Loucy (cell line): Measurements from ENCODE around the gene SETD2.

Source experiments
- H2AFZ ChIP-seq: fragments of 200-600 bp; sonication (generic); 2 replicates; pipeline ENCODE4 v1.6.0; 2016; ENCODE audit warnings: antibody characterized with exemption, mild to moderate bottlenecking, low read length, moderate library complexity
- H3F3A ChIP-seq: fragments of 200-600 bp; 2 replicates; pipeline ENCODE4 v1.6.0; 2016; ENCODE audit warnings: antibody characterized with exemption, low read depth, mild to moderate bottlenecking
- H3K27me3 ChIP-seq: fragments of 200-600 bp; sonication (generic); 2 replicates; pipeline ENCODE4 v1.6.1; 2014; ENCODE audit warnings: low read length, mild to moderate bottlenecking; ENCODE audit not compliant: insufficient read depth, poor library complexity, severe bottlenecking
- H3K36me3 ChIP-seq: fragments of 200-600 bp; sonication (generic); 2 replicates; pipeline ENCODE4 v1.6.1; 2016; ENCODE audit warnings: low read length; ENCODE audit not compliant: insufficient read depth
- H3K4me1 ChIP-seq: fragments of 200-600 bp; sonication (generic); 2 replicates; pipeline ENCODE4 v1.5.1; 2014; ENCODE audit warnings: low read length, mild to moderate bottlenecking; ENCODE audit not compliant: insufficient read depth, poor library complexity, severe bottlenecking
- H3K4me2 ChIP-seq: fragments of 200-600 bp; sonication (generic); 2 replicates; pipeline ENCODE4 v1.6.0; 2014; ENCODE audit warnings: antibody characterized with exemption, low read length, low read depth, mild to moderate bottlenecking; ENCODE audit not compliant: poor library complexity, severe bottlenecking
- H3K4me3 ChIP-seq: fragments of 200-600 bp; sonication (generic); 2 replicates; pipeline ENCODE4 v1.5.1; 2014; ENCODE audit warnings: low read length, mild to moderate bottlenecking, mixed read lengths; ENCODE audit not compliant: poor library complexity, severe bottlenecking
- H3K79me2 ChIP-seq: fragments of 200-600 bp; sonication (generic); 2 replicates; pipeline ENCODE4 v1.6.1; 2014; ENCODE audit warnings: low read length; ENCODE audit not compliant: insufficient read depth
- H3K9ac ChIP-seq: fragments of 200-600 bp; sonication (generic); 2 replicates; pipeline ENCODE4 v1.6.0; 2014; ENCODE audit warnings: mild to moderate bottlenecking, low read depth, low read length, moderate library complexity; ENCODE audit not compliant: poor library complexity, severe bottlenecking
- H3K9me2 ChIP-seq: fragments of 200-600 bp; sonication (generic); replicated peaks from 2 replicates; pipeline ENCODE4 v1.6.1; 2016; ENCODE audit warnings: low read depth, low read length, mixed read lengths
- H3K9me3 ChIP-seq: fragments of 200-600 bp; sonication (generic); 2 replicates; pipeline ENCODE4 v1.6.1; 2014; ENCODE audit warnings: mild to moderate bottlenecking, antibody characterized with exemption, low read length, low read depth; ENCODE audit not compliant: insufficient read depth
- H4K20me1 ChIP-seq: fragments of 200-600 bp; sonication (generic); 2 replicates; pipeline ENCODE4 v1.6.0; 2014; ENCODE audit warnings: antibody characterized with exemption, low read length, mild to moderate bottlenecking; ENCODE audit not compliant: insufficient read depth, poor library complexity, severe bottlenecking
- CTCF ChIP-seq: fragments of 200-600 bp; sonication (generic); conservative IDR thresholded peaks from 2 replicates; pipeline ENCODE4 v1.5.1; 2014; ENCODE audit warnings: mild to moderate bottlenecking, antibody characterized with exemption, low read length
- EZH2phosphoT487 ChIP-seq: fragments of 200-600 bp; IDR thresholded peaks from 2 replicates; pipeline ENCODE4 v1.6.1; 2018; ENCODE audit warnings: antibody characterized with exemption, mild to moderate bottlenecking, moderate library complexity, borderline replicate concordance

Gene SETD2

GRCh38 chr3:47086071-47086470, 77.8 kb downstream of the SETD2 start:
- no peaks in the 10 kb centered on the region for H3K9me3 ChIP-seq
- no peak overlapping the region for H2AFZ ChIP-seq
- H3K4me3 ChIP-seq: no peak overlapping the region
- no peaks in the 10 kb centered on the region for H4K20me1 ChIP-seq
- no peaks in the 10 kb centered on the region for H3K4me1 ChIP-seq
- no peaks in the 10 kb centered on the region for H3K27me3 ChIP-seq
- TF ChIP-seq CTCF (no peak), EZH2phosphoT487 (no peak)
- H3K9me2 ChIP-seq: no peaks in the 10 kb centered on the region
- peaks cover 86% of the 10 kb centered on the region for H3K36me3 ChIP-seq
- H3K4me2 ChIP-seq: no peak overlapping the region
- H3F3A ChIP-seq: no peaks in the 10 kb centered on the region
- H3K9ac ChIP-seq: no peak overlapping the region
- H3K79me2 ChIP-seq: peaks cover 18% of the 10 kb centered on the region; the same call in 1 of the 2 replicates

GRCh38 chr3:47083786-47084185, 80.1 kb downstream of the SETD2 start:
- no peaks in the 10 kb centered on the region for H3K9me3 ChIP-seq
- H3K79me2 ChIP-seq: peaks cover 20% of the 10 kb centered on the region; the same call in 1 of the 2 replicates
- no peak overlapping the region for H3K9ac ChIP-seq
- H3K27me3 ChIP-seq: no peaks in the 10 kb centered on the region
- H3F3A ChIP-seq: no peaks in the 10 kb centered on the region
- H3K36me3 ChIP-seq: peaks cover 94% of the 10 kb centered on the region
- H3K9me2 ChIP-seq: no peaks in the 10 kb centered on the region
- peaks cover 6% of the 10 kb centered on the region for H4K20me1 ChIP-seq
- no peak overlapping the region for H3K4me3 ChIP-seq
- no peak for TF ChIP-seq CTCF
- TF ChIP-seq EZH2phosphoT487: no peak
- H3K4me1 ChIP-seq: no peaks in the 10 kb centered on the region
- H3K4me2 ChIP-seq: no peak overlapping the region
- no peak overlapping the region for H2AFZ ChIP-seq

- H3K9ac ChIP-seq: no peak overlapping the region
- no peak overlapping the region for H3K4me3 ChIP-seq
- TF ChIP-seq EZH2phosphoT487: no peak
- no peak for TF ChIP-seq CTCF
- no peaks in the 10 kb centered on the region for H3K9me3 ChIP-seq
- H3K9me2 ChIP-seq: no peaks in the 10 kb centered on the region
- H3F3A ChIP-seq: no peaks in the 10 kb centered on the region
- peaks cover 6% of the 10 kb centered on the region for H4K20me1 ChIP-seq
- H3K79me2 ChIP-seq: peaks cover 27% of the 10 kb centered on the region; the same call in 1 of the 2 replicates
- H3K27me3 ChIP-seq: no peaks in the 10 kb centered on the region
- H3K4me1 ChIP-seq: no peaks in the 10 kb centered on the region
- no peak overlapping the region for H2AFZ ChIP-seq
- no peak overlapping the region for H3K4me2 ChIP-seq
- peaks cover 94% of the 10 kb centered on the region for H3K36me3 ChIP-seq
Measured at GRCh38 chr3:47082519-47082918, 81.4 kb downstream of the SETD2 start.
